GM18907 (cell line): ENCODE results near the gene FRAS1.
"Not testable (repeated sequence)": the region's sequence is repeated elsewhere in the genome, so short reads cannot be mapped to it uniquely, and the experiment has no call there.

ENCODE experiments used
- ATAC-seq: cut with Tn5 transposase; IDR thresholded peaks from one replicate; pipeline ENCODE4 v1.9.1; 2021; ENCODE audit warnings: mild to moderate bottlenecking, moderate library complexity; ENCODE audit not compliant: unreplicated experiment

The FRAS1 gene

DNA sequence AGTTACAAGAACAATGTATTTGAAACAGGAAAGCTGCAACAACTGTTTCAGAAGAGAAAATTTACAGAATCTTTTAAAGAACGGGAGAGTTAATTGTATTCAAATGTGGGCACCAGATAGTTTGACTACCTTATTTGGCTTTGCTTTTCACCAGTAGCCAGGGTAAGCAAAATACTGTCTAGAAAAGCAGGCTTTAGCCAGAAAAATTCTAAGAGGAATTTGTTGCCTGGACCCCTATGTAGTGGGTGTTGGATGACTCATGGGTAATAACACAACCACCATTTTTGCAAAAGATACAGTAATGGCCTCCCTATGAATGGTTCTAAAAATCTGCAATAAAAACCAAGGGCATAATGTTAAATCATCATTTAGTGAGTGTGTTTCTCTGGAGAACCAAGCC lies 261.0 kb downstream of the FRAS1 start:
- no peak for ATAC-seq

DNA sequence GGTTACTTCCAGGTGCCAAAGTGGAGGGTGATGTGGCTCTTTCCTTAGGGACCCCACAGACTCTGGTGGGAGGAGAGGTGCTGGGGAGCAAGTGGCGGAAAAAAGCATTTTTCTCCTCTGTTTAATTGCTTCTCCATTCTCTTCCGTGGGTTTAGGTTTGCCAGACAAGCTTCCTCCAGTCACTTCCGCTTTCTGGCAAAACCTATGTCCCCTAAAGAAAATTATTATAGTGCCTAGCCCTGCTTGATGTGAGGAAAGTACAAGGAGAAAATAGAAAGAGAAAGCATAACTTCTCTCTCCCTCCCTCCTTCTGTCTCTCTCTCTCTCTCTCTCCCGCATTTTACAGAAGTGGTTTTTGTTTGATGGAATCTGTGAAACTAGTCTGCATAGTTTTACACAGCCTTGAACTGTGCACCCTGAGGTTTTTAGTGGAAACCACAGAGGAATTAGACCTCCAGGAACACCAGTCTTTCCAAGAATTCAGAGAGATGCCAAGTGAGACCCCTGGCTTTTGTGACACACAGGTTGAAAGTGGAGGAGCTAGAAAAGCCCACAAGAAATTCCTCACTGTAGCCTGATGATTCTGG lies 263.3 kb downstream of the FRAS1 start:
- no peak for ATAC-seq

DNA sequence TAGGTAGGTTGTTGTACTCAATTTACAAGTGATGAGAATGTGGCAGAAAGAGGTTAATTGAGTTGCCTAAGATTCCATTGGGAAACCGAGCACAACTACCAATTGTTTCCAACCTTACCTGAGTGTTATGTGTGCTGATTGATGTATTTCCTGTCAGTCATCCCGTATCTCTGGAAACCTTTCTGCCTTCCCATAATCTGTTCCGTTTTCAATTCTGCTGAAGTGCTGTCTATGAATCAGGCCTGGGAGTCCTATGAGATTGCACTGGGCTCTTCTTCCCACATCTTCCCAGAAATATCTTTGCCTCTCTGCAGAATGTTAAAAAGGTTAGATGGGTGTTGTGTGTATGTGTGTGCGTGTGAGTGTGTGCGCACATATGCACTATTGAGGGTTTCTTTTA lies 264.9 kb downstream of the FRAS1 start:
- no peak for ATAC-seq

DNA sequence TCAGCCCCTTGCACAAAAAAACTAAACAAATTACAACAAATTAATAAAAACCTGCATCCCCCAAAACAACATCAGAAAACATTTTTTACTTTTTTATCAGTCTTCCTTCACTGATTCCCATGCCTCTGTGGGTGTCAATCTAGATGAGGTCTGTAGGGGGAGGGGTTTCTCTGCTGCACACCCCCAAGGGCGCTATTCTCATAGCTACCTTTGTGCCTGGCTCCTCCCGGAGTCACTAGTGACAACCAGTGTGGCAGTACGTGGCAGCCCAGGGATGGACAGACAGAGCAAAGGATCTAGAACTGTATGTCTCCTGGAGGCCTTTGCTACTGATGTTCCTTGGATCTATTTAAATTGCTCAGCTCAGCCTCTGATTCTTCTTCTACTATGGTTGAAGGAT lies 266.3 kb downstream of the FRAS1 start:
- no peak for ATAC-seq

DNA sequence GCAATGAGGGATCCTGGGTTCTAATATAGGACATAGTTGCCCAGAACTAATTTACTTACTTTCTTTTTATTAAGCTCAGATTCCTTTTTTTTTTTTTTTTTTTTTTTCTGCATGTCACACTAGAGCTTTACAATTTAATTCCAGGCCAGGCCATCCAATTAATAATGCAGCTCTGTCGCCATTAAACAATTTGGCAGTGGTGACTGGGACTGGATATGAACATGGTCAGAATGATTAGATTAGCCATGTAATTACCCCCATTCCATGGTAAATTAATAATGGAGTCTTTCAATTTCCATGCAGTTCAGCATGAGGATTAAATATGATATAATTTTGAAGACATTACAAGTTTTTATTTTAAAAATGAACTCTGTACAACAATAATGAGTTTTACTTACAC lies 267.5 kb downstream of the FRAS1 start:
- ATAC-seq = no peak

DNA sequence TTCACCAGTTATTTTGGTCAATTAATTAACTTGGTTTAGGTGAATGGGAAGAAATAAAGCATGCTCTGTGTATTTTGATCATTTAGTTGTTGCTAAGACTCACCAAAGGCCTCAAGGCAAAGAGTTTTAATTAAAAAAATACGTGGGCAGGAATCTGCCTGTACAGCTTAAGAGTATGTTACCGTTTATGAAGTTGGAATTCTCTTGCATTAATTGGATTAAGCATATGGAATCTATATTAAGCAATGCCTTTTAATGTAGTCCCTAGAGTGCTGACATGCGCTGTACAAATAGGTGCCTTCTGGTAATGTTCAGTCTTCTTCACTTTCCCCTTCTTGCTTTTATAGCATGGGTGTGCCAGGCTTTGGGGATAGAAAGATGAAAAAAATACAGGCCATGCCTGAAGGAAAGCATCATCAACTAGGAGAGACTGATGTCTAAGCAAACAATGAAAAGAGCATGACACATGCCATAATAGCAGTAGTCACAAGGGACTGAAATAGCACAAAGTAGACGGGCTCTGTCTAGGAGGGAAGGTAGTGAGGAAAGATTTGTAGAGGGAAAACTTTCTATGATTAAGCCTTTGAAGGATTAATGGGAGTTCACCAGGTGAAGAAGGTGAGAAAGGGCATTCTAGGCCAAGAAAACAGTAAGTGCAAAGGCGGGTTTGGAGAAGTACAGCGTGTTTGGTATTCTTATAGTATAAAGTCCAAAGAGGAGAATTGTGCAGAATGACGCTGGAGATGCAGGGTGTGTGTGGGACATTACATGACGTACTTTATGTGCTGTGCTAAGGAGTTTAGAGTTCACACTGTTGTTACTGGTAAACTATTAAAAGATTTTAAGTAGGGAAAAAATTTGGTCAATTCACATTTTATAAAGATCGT lies 268.4 kb downstream of the FRAS1 start:
- no peak for ATAC-seq

DNA sequence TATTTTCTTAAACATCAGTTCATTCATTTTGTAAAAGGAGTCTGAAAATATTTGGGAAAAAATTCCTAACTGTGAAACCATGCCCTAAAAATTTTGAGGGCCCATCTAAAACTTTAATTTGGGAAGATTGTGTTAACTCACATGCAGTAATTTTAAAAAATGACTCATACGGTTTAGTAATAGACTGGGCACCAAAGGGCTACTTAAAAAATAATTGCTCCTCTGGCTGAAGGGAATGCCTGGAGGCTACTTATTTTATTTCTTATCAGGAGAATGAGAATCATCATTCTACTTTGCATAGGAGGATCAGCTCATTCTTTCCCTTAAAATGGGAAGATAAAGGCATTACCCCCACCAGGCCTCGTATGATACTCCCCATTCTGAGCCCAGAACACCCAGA lies 271.5 kb downstream of the FRAS1 start:
- ATAC-seq = not testable (repeated sequence)

DNA sequence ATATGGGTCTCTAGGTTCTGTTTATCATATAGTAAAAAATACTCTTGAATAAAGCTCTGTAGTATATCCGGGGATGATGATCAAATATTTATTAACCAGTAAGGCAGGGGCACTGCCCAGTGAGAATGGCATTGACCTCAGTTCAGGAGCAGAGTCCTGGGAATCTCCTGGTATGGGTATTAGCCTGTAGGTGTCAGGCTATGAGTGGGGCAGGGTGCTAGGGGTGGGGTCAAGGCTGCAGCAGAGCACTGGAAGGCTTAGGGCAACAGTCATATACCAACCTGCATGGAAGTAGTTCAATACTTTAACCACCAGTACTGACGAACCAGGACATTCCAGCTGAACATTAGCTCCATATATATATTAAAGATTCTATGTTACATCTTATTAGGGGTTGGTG lies 274.1 kb downstream of the FRAS1 start:
- ATAC-seq = no peak

DNA sequence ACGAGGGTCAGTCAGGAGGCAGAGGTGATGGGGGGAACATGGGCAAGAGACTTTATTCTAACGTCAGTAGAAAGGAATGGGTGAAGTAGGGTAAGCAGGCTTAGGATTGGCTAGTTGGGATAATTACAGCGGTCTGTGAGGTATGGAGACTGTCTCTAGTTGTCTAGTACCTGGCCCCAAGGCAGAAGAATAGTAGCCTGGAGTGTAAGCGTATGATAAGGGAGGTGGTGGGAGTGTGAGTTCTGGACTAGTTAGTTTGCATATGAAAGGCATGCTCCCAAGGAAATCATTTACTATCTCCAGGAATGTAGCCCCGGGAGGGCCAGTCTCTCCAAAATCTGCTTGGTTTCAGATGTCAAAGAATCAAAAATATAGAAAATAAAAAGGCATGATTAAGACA lies 274.8 kb downstream of the FRAS1 start:
- no peak for ATAC-seq

DNA sequence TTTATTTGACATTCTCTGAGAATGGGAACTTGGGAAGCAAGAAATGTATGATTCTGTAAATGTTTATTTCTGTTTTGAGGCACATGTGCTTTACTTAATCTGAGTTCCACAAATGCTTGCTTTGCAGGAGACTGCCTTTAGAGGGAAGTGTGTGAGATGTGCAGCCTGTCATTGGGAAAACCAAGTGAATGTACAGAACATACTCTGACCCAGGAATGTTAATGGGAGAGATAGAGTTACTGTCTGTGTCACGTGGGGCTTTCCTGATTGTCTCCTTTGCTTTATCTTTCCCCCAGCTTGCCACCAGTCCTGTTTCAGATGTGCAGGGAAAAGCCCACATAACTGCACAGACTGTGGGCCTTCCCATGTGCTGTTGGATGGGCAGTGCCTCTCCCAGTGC lies 275.9 kb downstream of the FRAS1 start:
- ATAC-seq = no peak

DNA sequence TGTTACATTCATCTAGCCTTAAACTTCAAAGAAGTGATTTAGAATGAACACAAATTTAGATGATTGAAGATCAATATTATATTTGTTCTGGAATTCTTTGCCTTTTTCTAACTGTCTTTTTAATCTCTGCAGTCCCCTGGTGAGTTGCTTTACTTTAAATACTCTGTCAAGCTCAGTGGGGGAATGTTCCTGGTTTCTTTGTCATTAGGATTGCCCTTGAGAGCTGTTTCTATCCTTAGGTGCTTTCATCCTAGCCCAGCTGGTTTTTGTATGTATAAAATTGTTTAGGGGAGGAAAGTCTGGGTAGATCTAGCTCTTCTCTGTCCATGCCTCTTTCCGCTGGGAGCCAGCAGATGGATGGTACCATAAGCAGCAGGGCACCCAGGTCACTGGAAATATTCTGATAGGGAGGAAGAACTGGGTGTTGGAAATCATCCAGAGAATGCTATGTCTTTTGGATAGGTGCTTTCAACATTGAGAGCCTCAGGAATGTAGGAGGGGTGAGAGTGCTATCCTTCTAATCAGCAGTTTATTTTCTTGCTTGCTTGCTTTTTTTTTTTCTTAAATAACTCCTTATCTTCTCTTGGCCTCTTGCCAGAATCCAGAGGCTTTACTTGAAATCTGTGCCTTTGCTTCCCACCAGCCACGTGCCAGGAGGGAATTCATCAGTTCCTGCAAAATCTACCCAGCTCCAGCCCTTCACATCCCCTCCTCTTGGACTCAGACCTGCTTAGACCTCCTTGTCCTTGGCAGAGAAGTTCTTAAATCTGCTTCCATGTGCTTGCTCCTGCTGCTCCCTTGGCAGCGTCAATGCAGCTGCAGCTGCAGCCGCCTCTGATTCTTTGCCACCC lies 279.2 kb downstream of the FRAS1 start:
- ATAC-seq = no peak

DNA sequence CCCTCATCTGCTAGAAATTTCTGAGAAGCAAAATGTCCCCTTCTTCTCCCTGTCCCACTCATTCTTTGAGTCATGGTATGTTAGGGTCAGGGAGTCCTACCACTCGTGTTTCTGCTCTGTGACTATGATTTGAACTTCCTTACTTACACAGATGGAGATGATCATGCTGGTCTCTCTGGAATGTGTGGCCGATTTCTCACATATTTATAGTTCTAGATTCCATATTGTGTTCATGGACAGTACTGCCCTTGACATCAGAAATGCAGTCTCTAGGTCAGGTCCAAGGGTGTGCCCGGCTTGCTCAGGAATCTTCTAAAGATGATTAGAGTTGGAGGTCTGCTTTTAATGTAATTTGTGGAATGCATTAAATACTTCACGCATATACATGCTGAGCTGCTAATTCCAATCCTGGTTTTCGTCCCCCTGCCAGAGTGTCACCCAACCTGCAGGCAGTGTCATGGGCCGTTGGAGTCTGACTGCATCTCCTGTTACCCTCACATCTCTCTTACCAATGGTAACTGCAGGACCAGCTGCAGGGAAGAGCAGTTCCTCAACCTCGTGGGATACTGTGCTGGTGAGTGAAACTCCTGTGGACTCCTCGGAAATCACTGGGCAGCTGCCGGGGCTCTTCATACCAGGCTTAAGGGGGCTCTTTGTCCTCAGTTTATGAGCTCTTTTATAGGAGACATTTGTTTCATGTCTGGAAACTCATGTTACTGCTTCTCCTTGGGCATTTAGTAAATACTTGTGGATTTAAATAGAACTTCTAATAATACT lies 280.3 kb downstream of the FRAS1 start:
- no peak for ATAC-seq

DNA sequence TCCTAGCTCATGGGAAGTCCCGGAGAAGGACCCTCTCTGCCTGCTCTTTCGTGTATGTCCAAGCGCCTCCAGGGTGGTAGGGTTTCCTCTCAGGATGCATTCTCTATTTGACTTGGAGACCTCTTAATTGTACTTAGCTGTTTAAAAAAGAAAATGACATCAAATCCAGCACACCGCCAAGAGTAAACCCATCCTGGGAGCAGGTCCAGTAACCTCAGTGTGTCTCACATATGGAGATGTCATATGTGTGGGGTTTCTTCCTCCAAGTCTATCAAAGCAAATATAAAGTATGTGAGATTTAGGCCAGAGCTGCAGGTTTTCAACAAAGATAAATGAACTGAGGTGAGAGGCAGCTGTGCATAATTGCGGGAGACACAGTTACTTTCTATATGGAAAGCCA lies 285.0 kb downstream of the FRAS1 start:
- ATAC-seq = no peak

DNA sequence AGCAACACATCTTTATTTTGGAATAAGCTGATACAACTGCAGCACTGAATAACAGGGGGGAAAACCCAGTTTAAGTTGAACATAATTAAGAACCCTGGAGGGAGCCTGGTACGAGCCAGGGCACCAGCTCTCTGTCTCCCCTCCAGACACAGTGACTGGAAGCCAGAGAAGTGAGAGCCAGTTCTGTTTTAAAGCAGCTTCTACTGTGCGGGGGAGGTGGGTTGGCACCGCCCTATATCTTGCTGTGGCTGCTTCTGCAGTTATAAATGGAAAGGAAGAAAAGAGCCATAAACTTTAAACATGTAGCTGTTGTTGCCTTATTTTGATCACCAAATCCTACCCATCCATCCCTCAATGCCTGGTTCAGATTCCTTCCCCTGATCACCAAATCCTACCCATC lies 286.6 kb downstream of the FRAS1 start:
- ATAC-seq = no peak

DNA sequence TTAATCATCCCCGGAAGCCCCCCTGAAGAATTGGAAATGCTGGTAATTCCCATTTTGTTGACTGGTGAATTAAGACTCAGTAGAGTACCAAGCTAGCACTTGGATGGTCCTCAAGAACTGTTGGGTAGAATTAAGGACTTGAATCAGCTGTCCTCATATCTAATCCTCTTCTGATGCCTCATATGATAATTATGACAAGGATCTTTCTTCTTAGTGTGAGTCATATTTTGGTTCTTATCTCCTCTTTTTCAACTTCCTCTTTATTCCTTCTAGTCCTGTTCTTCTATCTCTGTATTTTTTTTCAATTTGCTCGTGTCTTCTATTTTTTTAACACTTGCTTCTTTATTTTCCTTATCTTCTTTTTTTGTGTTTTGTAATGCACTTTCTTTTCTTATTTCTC lies 288.1 kb downstream of the FRAS1 start:
- ATAC-seq = no peak

DNA sequence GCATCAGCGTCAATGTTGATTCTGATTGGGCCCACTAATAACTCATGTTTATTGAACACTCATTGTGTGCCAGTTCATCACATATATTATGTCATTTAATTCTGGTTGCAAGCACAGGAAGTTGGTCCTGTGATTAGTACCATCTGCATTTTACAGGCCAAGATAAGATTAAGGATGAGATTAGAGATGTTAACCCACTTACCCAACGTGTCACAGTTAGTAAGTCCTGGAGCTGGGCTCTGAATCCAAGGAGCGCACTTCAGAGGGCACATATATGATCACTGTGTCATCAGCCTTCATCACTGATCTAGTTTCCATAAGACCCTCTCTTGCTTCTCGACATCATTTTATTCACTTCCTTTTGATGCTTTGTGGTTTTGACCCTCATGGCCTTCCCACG lies 289.1 kb downstream of the FRAS1 start:
- ATAC-seq = no peak

DNA sequence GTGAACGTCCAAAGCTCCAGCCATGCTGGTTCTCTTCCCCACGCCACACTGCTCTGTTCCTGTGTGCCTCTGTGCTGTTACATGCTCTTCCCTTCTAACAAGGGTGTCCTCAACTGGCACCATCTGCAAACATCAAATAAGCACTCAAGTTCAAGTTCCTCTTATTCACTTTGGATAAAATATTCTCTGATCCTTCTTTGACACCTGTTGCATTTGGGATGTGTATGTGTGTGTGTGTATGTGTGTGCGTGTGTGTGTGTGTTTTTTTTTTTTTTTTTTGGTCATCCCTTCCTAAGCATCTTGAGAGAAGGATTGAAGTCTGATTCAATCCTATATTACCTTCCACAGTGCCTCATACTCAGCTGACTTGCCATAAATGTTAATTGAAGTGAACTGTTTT lies 290.4 kb downstream of the FRAS1 start:
- no peak for ATAC-seq

DNA sequence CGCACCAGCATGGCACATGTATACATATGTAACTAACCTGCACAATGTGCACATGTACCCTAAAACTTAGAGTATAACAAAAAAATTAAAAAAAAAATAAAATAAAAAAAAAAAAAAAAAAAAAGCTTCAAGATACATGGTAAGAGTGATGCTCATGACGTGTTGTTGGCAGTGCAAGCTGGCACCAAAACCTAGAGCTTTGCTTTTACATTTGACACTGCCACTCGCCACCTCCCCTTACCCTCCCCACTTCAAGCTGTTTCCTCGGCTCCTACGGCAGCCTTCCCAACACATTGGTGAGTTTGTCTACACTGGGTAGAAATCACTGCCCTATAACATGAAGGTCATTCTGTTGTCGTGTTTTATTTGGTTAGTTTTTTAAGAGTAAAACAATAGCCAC lies 296.8 kb downstream of the FRAS1 start:
- ATAC-seq = no peak

DNA sequence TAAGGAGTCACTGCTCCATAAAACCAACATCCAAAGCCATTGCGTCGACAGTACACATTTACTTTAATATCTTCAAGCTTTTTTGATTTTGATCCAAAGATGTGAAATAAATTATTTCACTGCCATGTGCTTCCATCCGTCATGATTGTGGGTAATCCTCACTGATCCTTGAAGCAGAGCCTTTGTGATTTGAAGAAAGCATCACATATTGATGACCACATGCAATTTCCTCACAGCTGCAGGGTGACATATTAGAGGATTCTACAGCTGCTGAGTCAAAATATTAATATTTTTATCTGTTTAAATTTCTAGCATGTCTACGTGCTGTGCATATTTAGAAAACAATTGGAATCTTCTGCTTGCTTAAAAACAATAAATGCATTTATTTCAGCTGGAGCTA lies 297.7 kb downstream of the FRAS1 start:
- ATAC-seq = no peak

DNA sequence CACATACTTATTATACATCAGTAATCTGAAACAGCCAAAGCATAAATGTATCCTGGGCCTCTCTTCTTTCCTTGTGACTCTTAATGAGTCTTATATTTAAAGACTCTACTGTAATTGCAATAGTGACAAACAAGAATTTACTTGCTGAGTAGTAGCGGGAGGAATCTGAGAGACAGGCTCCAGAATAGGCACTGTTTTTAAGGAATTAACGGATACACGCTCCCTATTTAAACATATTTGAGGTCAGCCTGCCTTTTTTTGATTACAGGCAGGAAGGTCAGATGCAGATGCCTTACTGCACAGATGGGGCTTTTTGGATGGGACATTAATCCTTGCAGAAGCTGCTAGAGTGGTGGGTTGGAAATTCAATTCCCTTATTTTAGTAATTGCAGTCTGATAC lies 298.2 kb downstream of the FRAS1 start:
- ATAC-seq = no peak

DNA sequence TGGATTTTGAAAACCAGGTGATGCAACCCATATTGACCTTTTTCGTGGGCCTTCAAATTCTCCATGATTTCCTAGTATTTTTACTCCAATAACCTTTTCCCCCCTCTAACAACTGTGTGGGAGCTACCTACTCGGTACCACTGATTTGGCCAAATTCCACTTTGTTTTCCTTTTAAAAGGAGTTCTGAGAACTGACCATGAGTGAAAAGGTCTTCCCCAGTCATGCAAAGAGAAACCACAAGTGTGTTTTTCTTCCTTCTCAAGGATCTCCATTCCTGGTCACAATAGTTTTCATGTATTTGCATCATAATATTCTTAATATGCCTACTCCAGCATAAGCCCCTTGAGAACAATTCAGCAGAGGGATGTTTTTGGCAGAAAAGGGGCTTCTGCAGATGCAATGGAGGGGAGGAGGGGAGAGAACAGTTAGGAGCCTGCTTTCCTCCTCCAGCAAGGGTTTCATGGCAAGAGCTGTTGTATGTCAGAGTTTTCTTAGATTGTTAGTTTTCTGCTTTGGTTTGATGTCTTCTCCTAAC lies 299.2 kb downstream of the FRAS1 start:
- no peak for ATAC-seq
